Breast epithelium (tissue), 3 donors: ENCODE results near the gene HOXA2.

ENCODE experiments used
- POLR2A ChIP-seq: fragments of 450-650 bp; IDR thresholded peaks from one replicate; pipeline ENCODE4 v1.6.1; 2016; ENCODE audit warnings: antibody characterized with exemption, mild to moderate bottlenecking, moderate library complexity
- TF ChIP-seq, protein P1 (sequence below), 3 donors: fragments of 450-650 bp; IDR thresholded peaks; one replicate each; pipeline ENCODE4 v1.5.1; 2016 to 2017; ENCODE audit warnings: antibody characterized with exemption in 3 of 3, mild to moderate bottlenecking in 3 of 3, moderate library complexity in 3 of 3

DNA sequence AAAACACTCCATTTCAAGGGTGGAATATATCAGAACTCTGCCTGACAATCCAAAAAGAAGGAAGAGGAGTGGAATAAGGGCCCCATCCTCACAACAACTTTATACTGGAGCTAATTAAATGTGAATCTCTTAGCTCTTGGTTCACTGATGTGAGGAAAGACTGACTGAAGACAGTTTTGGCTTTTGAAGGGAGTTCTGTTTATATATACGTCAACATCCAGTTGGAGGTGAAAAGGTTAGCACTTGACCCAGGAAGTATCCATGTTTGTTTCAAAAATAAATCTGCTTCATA lies 9.7 kb downstream of the HOXA2 start:
- TF ChIP-seq, protein P1, sequence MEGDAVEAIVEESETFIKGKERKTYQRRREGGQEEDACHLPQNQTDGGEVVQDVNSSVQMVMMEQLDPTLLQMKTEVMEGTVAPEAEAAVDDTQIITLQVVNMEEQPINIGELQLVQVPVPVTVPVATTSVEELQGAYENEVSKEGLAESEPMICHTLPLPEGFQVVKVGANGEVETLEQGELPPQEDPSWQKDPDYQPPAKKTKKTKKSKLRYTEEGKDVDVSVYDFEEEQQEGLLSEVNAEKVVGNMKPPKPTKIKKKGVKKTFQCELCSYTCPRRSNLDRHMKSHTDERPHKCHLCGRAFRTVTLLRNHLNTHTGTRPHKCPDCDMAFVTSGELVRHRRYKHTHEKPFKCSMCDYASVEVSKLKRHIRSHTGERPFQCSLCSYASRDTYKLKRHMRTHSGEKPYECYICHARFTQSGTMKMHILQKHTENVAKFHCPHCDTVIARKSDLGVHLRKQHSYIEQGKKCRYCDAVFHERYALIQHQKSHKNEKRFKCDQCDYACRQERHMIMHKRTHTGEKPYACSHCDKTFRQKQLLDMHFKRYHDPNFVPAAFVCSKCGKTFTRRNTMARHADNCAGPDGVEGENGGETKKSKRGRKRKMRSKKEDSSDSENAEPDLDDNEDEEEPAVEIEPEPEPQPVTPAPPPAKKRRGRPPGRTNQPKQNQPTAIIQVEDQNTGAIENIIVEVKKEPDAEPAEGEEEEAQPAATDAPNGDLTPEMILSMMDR (IDR thresholded peaks at IDR 0.05) = no peak
- TF ChIP-seq POLR2A = no peak
